Activated CD4-positive, alpha-beta memory T cell treated with anti-CD3 and anti-CD28 coated beads for 36 hours (primary cell): ENCODE results near the gene RAD52. TPM values are rescaled to one million over a fixed set of nuclear protein-coding genes. Genes with fewer than 3 reads are reported as not detected.
A peak's percentile ranks its signal among the peaks of the same experiment; 100 is the strongest.

ENCODE experiments used
- CTCF ChIA-PET: fragments of 350-600 bp; sonication (Branson Sonifier 250); formaldehyde crosslinking; loops from one replicate; lab custom pipeline; 2021; ENCODE audit warnings: antibody characterized with exemption, inconsistent platforms; lab: Charles Lee
- POLR2A ChIA-PET: fragments of 350-600 bp; sonication (Branson Sonifier 250); formaldehyde crosslinking; loops from one replicate; lab custom pipeline; 2021; ENCODE audit warnings: antibody characterized with exemption; lab: Charles Lee
- DNase-seq: peaks from one replicate; pipeline ENCODE4 v3.0.0-alpha.2; 2020
- H3K27ac Mint-ChIP-seq: one replicate; pipeline ENCODE4 v1.8.0; 2021; ENCODE audit warnings: mixed read lengths
- H3K27me3 Mint-ChIP-seq: one replicate; pipeline ENCODE4 v1.8.0; 2021; ENCODE audit warnings: mixed read lengths
- H3K36me3 Mint-ChIP-seq: one replicate; pipeline ENCODE4 v1.8.0; 2021; ENCODE audit warnings: mixed read lengths
- H3K4me1 Mint-ChIP-seq: one replicate; pipeline ENCODE4 v1.8.0; 2021; ENCODE audit warnings: low read depth, mixed read lengths
- H3K4me3 Mint-ChIP-seq: one replicate; pipeline ENCODE4 v1.8.0; 2021; ENCODE audit warnings: mild to moderate bottlenecking, mixed read lengths
- H3K9me3 Mint-ChIP-seq: one replicate; pipeline ENCODE4 v1.8.0; 2021; ENCODE audit warnings: mixed read lengths
- intact Hi-C: fragments of 100-400 bp; cut with micrococcal nuclease; formaldehyde crosslinking; loops from one replicate; pipeline ENCODE4 v1.15.1; 2023
- total RNA-seq, 2 experiments: library from RNA; stranded (reverse); gene quantifications; one replicate each; pipeline ENCODE4 v1.2.3, GENCODE V29; 2021

Gene RAD52
- total RNA-seq, 2 experiments from 2014 or later = 9.5 to 14.5 TPM

GRCh38 chr12:896031-896430 lies 53.5 kb downstream of the RAD52 start:
- peaks cover 27% of the 10 kb centered on the region for H3K36me3 Mint-ChIP-seq
- no peaks in the 10 kb centered on the region for H3K9me3 Mint-ChIP-seq
- no peak overlapping the region for H3K4me3 Mint-ChIP-seq
- no peak for DNase-seq
- H3K27me3 Mint-ChIP-seq = no peaks in the 10 kb centered on the region
- ChIA-PET CTCF (interaction anchor here (0.6 kb wide), 1 partner anchor 137 kb away, joined by 3 read pairs; no protein-coding TSS in a partner anchor), POLR2A (no interaction called here)
- no peaks in the 10 kb centered on the region for H3K4me1 Mint-ChIP-seq
- intact Hi-C loops = no loop called here
- H3K27ac Mint-ChIP-seq = no peak overlapping the region

- H3K36me3 Mint-ChIP-seq = peaks cover 29% of the 10 kb centered on the region
- ChIA-PET POLR2A (no interaction called here), CTCF (interaction anchor here (1.0 kb wide), 2 partner anchors 9 to 199 kb away, joined by 3 to 4 read pairs; no protein-coding TSS in a partner anchor)
- H3K4me1 Mint-ChIP-seq = no peaks in the 10 kb centered on the region
- H3K27me3 Mint-ChIP-seq = no peaks in the 10 kb centered on the region
- no peak overlapping the region for H3K4me3 Mint-ChIP-seq
- intact Hi-C loops = no loop called here
- no peaks in the 10 kb centered on the region for H3K9me3 Mint-ChIP-seq
- no peak for DNase-seq
- no peak overlapping the region for H3K27ac Mint-ChIP-seq
These were observed 55.3 kb downstream of the RAD52 start for GRCh38 chr12:894226-894625.

GRCh38 chr12:886206-886605 lies 63.3 kb downstream of the RAD52 start:
- Mint-ChIP-seq H3K27ac (no peak overlapping the region), H3K9me3 (no peaks in the 10 kb centered on the region), H3K27me3 (no peaks in the 10 kb centered on the region), H3K4me1 (peaks cover 4% of the 10 kb centered on the region), H3K36me3 (peaks cover 52% of the 10 kb centered on the region), H3K4me3 (no peak overlapping the region)
- POLR2A ChIA-PET = no interaction called here
- intact Hi-C loops = no loop called here
- no peak for DNase-seq
- CTCF ChIA-PET = no interaction called here

- DNase-seq = no peak
- Mint-ChIP-seq H3K9me3 (no peaks in the 10 kb centered on the region), H3K27me3 (no peaks in the 10 kb centered on the region), H3K4me1 (peaks cover 4% of the 10 kb centered on the region), H3K36me3 (peaks cover 57% of the 10 kb centered on the region), H3K27ac (no peak overlapping the region), H3K4me3 (no peak overlapping the region)
- ChIA-PET CTCF (interaction anchor here (1.0 to 1.6 kb wide), 3 partner anchors 9 to 316 kb away, joined by 3 to 5 read pairs (median 5); no protein-coding TSS in a partner anchor), POLR2A (no interaction called here)
- intact Hi-C loops = no loop called here
These were observed 63.8 kb downstream of the RAD52 start for GRCh38 chr12:885701-886100.

GRCh38 chr12:884746-885414 lies 64.6 kb downstream of the RAD52 start:
- no peak overlapping the region for H3K4me3 Mint-ChIP-seq
- ChIA-PET CTCF (interaction anchor here (0.9 to 1.6 kb wide), 4 partner anchors 10 to 316 kb away, joined by 3 to 5 read pairs (median 4); no protein-coding TSS in a partner anchor), POLR2A (interaction anchor here (0.8 kb wide), 1 partner anchor 8 kb away, joined by 3 read pairs; no protein-coding TSS in a partner anchor)
- peaks cover 58% of the 10 kb centered on the region for H3K36me3 Mint-ChIP-seq
- H3K9me3 Mint-ChIP-seq = no peaks in the 10 kb centered on the region
- intact Hi-C loops = no loop called here
- no peak for DNase-seq
- peaks cover 4% of the 10 kb centered on the region for H3K4me1 Mint-ChIP-seq
- no peak overlapping the region for H3K27ac Mint-ChIP-seq
- H3K27me3 Mint-ChIP-seq = no peaks in the 10 kb centered on the region

GRCh38 chr12:880656-881055 lies 68.8 kb downstream of the RAD52 start:
- Mint-ChIP-seq H3K27me3 (no peaks in the 10 kb centered on the region), H3K9me3 (no peaks in the 10 kb centered on the region), H3K4me3 (no peak overlapping the region), H3K27ac (no peak overlapping the region), H3K36me3 (peaks cover 55% of the 10 kb centered on the region), H3K4me1 (peaks cover 4% of the 10 kb centered on the region)
- intact Hi-C loops = no loop called here
- DNase-seq = no peak
- ChIA-PET POLR2A (no interaction called here), CTCF (interaction anchor here (0.6 kb wide), 1 partner anchor 543 kb away, joined by 3 read pairs; no protein-coding TSS in a partner anchor)

GRCh38 chr12:879641-880040 lies 69.9 kb downstream of the RAD52 start:
- DNase-seq = no peak
- Mint-ChIP-seq H3K27me3 (no peaks in the 10 kb centered on the region), H3K9me3 (no peaks in the 10 kb centered on the region), H3K4me3 (no peak overlapping the region), H3K36me3 (peaks cover 49% of the 10 kb centered on the region), H3K4me1 (peaks cover 4% of the 10 kb centered on the region), H3K27ac (no peak overlapping the region)
- ChIA-PET CTCF (interaction anchor here (0.6 kb wide), 1 partner anchor 121 kb away, joined by 3 read pairs; no protein-coding TSS in a partner anchor), POLR2A (no interaction called here)
- intact Hi-C loops = no loop called here

- CTCF ChIA-PET = interaction anchor here (0.9 to 2.4 kb wide), 8 partner anchors 42 to 709 kb away, joined by 3 to 8 read pairs (median 4); partner anchors contain the start of gene RAD52
- Mint-ChIP-seq H3K36me3 (peaks cover 19% of the 10 kb centered on the region), H3K4me1 (peaks cover 19% of the 10 kb centered on the region), H3K27me3 (no peaks in the 10 kb centered on the region), H3K9me3 (no peaks in the 10 kb centered on the region), H3K4me3 (no peak overlapping the region), H3K27ac (peak overlapping the region; percentile 30)
- POLR2A ChIA-PET = no interaction called here
- intact Hi-C loops = loop anchor here (1.0 kb wide), 1 partner anchor 26 kb away; no protein-coding TSS in a partner anchor
- DNase-seq = peak; percentile 14
These were observed 75.5 kb downstream of the RAD52 start for GRCh38 chr12:873954-874353.

- H3K4me1 Mint-ChIP-seq = peaks cover 28% of the 10 kb centered on the region
- POLR2A ChIA-PET = no interaction called here
- CTCF ChIA-PET = interaction anchor here (1.2 kb wide), 1 partner anchor 15 kb away, joined by 5 read pairs; no protein-coding TSS in a partner anchor
These were observed 79.1 kb downstream of the RAD52 start for GRCh38 chr12:870378-870777.

GRCh38 chr12:868722-869121 lies 80.8 kb downstream of the RAD52 start:
- Mint-ChIP-seq H3K9me3 (no peaks in the 10 kb centered on the region), H3K36me3 (peaks cover 25% of the 10 kb centered on the region), H3K27ac (no peak overlapping the region), H3K4me3 (no peak overlapping the region), H3K27me3 (no peaks in the 10 kb centered on the region), H3K4me1 (peaks cover 22% of the 10 kb centered on the region)
- ChIA-PET POLR2A (no interaction called here), CTCF (no interaction called here)
- intact Hi-C loops = no loop called here
- no peak for DNase-seq

More at GRCh38 chr12:870378-870777, 79.1 kb downstream of the RAD52 start:
- Mint-ChIP-seq H3K4me3 (no peak overlapping the region), H3K27me3 (no peaks in the 10 kb centered on the region), H3K9me3 (no peaks in the 10 kb centered on the region), H3K27ac (no peak overlapping the region), H3K36me3 (peaks cover 26% of the 10 kb centered on the region)
- no peak for DNase-seq
- intact Hi-C loops = no loop called here

GRCh38 chr12:867905-868304 lies 81.6 kb downstream of the RAD52 start:
- Mint-ChIP-seq H3K4me1 (peaks cover 19% of the 10 kb centered on the region), H3K4me3 (no peak overlapping the region), H3K27ac (no peak overlapping the region), H3K9me3 (no peaks in the 10 kb centered on the region), H3K27me3 (no peaks in the 10 kb centered on the region), H3K36me3 (peaks cover 25% of the 10 kb centered on the region)
- ChIA-PET CTCF (no interaction called here), POLR2A (no interaction called here)
- intact Hi-C loops = no loop called here
- DNase-seq = no peak

- Mint-ChIP-seq H3K27me3 (no peaks in the 10 kb centered on the region), H3K4me3 (no peak overlapping the region), H3K27ac (no peak overlapping the region), H3K4me1 (peaks cover 19% of the 10 kb centered on the region), H3K9me3 (no peaks in the 10 kb centered on the region), H3K36me3 (peaks cover 33% of the 10 kb centered on the region)
- ChIA-PET POLR2A (no interaction called here), CTCF (no interaction called here)
- intact Hi-C loops = no loop called here
- no peak for DNase-seq
These were observed 83.9 kb downstream of the RAD52 start for GRCh38 chr12:865614-866013.
